Esophagus muscularis mucosa (tissue), 4 donors: ENCODE measurements around the gene BPIFB6. TPM values are rescaled to one million over a fixed set of nuclear protein-coding genes. Genes with fewer than 3 reads are reported as not detected.
"Not testable (repeated sequence)": the region's sequence is repeated elsewhere in the genome, so short reads cannot be mapped to it uniquely, and the experiment has no call there.

Source experiments
- DNase-seq: peaks from one replicate; pipeline ENCODE4 v3.0.0-alpha.2; 2017; ENCODE audit errors: extremely low spot score
- H3K27ac ChIP-seq, 4 donors: fragments of 200-600 bp; sonication (generic); replicated peaks in 1 of 4; 1 replicate in 3 of 4; 2 replicates in 1 of 4; pipeline ENCODE4 v1.5.1; 2016 to 2019; ENCODE audit warnings: mild to moderate bottlenecking in 1 of 4
- H3K27me3 ChIP-seq, 4 donors: fragments of 200-600 bp; sonication (generic); one replicate each; pipeline versions ENCODE4 v1.5.1 to v1.6.0; 2016 to 2019
- H3K36me3 ChIP-seq, 4 donors: fragments of 200-600 bp; sonication (generic); one replicate each; pipeline ENCODE4 v1.5.1; 2016 to 2019
- H3K4me1 ChIP-seq, 4 donors: fragments of 200-600 bp; sonication (generic); one replicate each; pipeline ENCODE4 v1.5.1; 2016 to 2019
- H3K4me3 ChIP-seq, 4 donors: fragments of 200-600 bp; sonication (generic); 1 replicate in 2 of 4; 2 replicates in 2 of 4; pipeline ENCODE4 v1.5.1; 2016 to 2019; ENCODE audit warnings: mild to moderate bottlenecking in 4 of 4, moderate library complexity in 1 of 4
- H3K9me3 ChIP-seq, 4 donors: fragments of 200-600 bp; sonication (generic); 1 replicate in 3 of 4; 2 replicates in 1 of 4; pipeline ENCODE4 v1.5.1; 2016 to 2019
- EP300 ChIP-seq: sonication (generic); formaldehyde crosslinking; IDR thresholded peaks from one replicate; pipeline ENCODE4 v1.6.1; 2017; ENCODE audit warnings: antibody characterized with exemption
- POLR2A ChIP-seq: fragments of 450-650 bp; IDR thresholded peaks from one replicate; pipeline ENCODE4 v1.6.1; 2017; ENCODE audit warnings: antibody characterized with exemption, moderate library complexity, mild to moderate bottlenecking, low read depth
- POLR2AphosphoS5 ChIP-seq, 2 donors: sonication (generic); formaldehyde crosslinking; IDR thresholded peaks; one replicate each; pipeline ENCODE4 v1.6.1; 2017; ENCODE audit warnings: antibody characterized with exemption in 2 of 2
- WGBS: methylation state at CpG from one replicate; pipeline ENCODE4 v1.1.5; 2018; 5-methylcytosine and 5-hydroxymethylcytosine counted together
- intact Hi-C: fragments of 100-400 bp; cut with DNase I; formaldehyde crosslinking; loops from one replicate; pipeline ENCODE4 v1.15.1; 2023
- total RNA-seq, 4 donors: library from RNA; depleted of rRNA; stranded (reverse); fragments of >200 nt; gene quantifications; one replicate each; pipeline versions ENCODE4 v1.1.0 to v1.2.1, GENCODE V29; 2016
- TF ChIP-seq, protein P1 (sequence below), 3 experiments: fragments of 200-600 bp in 2 of 3; fragments of 450-650 bp in 1 of 3; sonication (generic) in 2 of 3; IDR thresholded peaks; one replicate each; pipeline ENCODE4 v1.5.1; 2017 to 2019; ENCODE audit warnings: antibody characterized with exemption in 3 of 3, mild to moderate bottlenecking in 2 of 3, moderate library complexity in 1 of 3

The BPIFB6 gene
- total RNA-seq, 4 donors from 2014 or later = not detected

GRCh38 chr20:33042983-33043730, 11.7 kb downstream of the BPIFB6 start:
- Histone ChIP-seq H3K27ac (no peak overlapping the region), H3K4me3 (no peak overlapping the region), H3K27me3 (peaks cover 0 to 4% (median 0%) of the 10 kb centered on the region in 4 donors), H3K36me3 (no peaks in the 10 kb centered on the region), H3K9me3 (peaks cover 0 to 15% (median 9%) of the 10 kb centered on the region in 4 donors), H3K4me1 (no peaks in the 10 kb centered on the region)
- WGBS = 76% methylated on average over 2 of the region's 2 CpGs
- intact Hi-C loops = no loop called here
- TF ChIP-seq POLR2AphosphoS5 (IDR thresholded peaks at IDR 0.05) (no peak), POLR2A (no peak), EP300 (no peak)
- TF ChIP-seq, protein P1, sequence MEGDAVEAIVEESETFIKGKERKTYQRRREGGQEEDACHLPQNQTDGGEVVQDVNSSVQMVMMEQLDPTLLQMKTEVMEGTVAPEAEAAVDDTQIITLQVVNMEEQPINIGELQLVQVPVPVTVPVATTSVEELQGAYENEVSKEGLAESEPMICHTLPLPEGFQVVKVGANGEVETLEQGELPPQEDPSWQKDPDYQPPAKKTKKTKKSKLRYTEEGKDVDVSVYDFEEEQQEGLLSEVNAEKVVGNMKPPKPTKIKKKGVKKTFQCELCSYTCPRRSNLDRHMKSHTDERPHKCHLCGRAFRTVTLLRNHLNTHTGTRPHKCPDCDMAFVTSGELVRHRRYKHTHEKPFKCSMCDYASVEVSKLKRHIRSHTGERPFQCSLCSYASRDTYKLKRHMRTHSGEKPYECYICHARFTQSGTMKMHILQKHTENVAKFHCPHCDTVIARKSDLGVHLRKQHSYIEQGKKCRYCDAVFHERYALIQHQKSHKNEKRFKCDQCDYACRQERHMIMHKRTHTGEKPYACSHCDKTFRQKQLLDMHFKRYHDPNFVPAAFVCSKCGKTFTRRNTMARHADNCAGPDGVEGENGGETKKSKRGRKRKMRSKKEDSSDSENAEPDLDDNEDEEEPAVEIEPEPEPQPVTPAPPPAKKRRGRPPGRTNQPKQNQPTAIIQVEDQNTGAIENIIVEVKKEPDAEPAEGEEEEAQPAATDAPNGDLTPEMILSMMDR (IDR thresholded peaks at IDR 0.05) = no peak
- no peak for DNase-seq

DNA sequence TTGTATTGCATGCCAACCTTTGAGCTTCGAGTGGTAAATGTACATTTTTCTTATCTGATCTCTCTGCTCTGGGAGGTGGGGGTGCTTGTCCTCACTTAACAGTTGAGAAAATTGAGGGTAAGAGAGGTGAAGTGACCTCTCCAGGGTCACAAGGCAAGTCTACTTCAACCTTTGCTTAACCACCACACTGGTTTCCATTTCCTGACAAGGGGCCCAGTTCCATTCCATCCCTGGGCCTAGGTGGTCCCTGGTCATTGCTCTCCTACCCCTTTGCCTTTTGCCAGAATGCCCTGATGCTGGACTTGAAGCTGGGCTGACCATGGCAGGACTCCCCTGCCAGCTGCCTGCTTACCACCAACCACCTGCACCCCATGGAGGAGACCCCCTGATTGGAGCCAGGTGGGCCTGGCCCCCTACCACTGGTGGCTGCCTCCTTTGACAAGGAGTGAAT, 12.3 kb downstream of the BPIFB6 start:
- 60% methylated on average over 1 of the region's 1 CpG for WGBS
- intact Hi-C loops = no loop called here
- Histone ChIP-seq H3K4me3 (no peak overlapping the region), H3K36me3 (no peaks in the 10 kb centered on the region), H3K4me1 (no peaks in the 10 kb centered on the region), H3K27me3 (peaks cover 0 to 4% (median 0%) of the 10 kb centered on the region in 4 donors), H3K27ac (no peak overlapping the region), H3K9me3 (peaks cover 0 to 15% (median 9%) of the 10 kb centered on the region in 4 donors)
- DNase-seq = no peak
- TF ChIP-seq POLR2AphosphoS5 (IDR thresholded peaks at IDR 0.05) = no peak
- TF ChIP-seq, protein P1 (IDR thresholded peaks at IDR 0.05) = no peak
- no peak for TF ChIP-seq POLR2A
- no peak for TF ChIP-seq EP300

DNA sequence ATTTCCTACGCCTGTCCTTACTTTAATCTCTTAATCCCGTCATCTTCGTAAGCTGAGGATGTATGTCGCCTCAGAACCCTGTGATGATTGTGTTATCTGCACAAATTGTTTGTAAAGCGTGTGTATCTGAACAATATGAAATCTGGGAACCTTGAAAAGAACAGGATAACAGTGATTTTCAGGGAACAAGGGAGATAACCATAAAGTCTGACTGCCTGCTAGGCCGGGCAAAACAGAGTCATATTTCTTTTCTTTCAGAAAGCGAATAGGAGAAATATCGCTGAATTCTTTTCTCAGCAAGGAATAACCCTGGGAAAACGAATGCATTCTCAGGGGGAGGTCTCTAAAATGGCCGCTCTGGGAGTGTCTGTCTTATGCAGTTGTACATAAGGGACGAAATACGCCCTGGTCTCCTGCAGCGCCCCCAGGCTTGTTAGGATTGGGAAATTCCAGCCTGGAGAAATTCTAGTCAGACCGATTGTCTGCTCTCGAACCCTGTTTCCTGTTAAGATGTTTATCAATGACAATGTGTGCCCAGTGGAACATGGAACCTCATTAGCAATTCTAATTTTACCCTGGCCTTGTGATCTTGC, 13.8 kb downstream of the BPIFB6 start:
- H3K9me3 ChIP-seq = peaks cover 0 to 15% (median 9%) of the 10 kb centered on the region in 4 donors
- intact Hi-C loops, H3K4me3 ChIP-seq, H3K27me3 ChIP-seq, H3K36me3 ChIP-seq, DNase-seq, H3K4me1 ChIP-seq, H3K27ac ChIP-seq: not testable (repeated sequence)
- WGBS = 89% methylated on average over 15 of the region's 15 CpGs

- Histone ChIP-seq H3K4me3 (no peak overlapping the region), H3K9me3 (peaks cover 0 to 15% (median 9%) of the 10 kb centered on the region in 4 donors), H3K36me3 (no peaks in the 10 kb centered on the region), H3K4me1 (no peaks in the 10 kb centered on the region), H3K27me3 (no peaks in the 10 kb centered on the region), H3K27ac (no peak overlapping the region)
- TF ChIP-seq, protein P1 (IDR thresholded peaks at IDR 0.05) = no peak
- TF ChIP-seq POLR2AphosphoS5 (IDR thresholded peaks at IDR 0.05) = no peak
- TF ChIP-seq POLR2A = no peak
- no peak for TF ChIP-seq EP300
- 73% methylated on average over 3 of the region's 3 CpGs for WGBS
- intact Hi-C loops = no loop called here
- no peak for DNase-seq
These were observed 15.0 kb downstream of the BPIFB6 start for GRCh38 chr20:33046412-33046811.

DNA sequence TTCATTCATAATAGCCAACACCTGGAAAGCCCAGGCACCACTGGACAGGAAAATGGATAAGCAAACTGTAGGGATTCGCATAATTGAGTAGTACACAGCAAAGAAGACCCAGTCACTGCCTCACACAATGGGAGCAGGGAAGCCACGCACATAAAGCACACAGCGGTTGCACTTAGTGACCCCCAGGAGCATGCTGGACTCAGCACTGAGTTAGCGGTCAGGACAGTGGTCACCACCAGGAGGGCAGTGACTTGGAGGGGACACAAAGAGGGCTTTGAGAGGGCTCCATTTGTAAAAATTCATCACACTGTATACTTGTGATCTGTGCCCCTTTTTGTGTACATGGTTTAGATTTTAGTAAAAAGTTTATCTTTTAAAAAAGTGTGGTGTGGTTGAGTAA, 19.9 kb downstream of the BPIFB6 start:
- Histone ChIP-seq H3K4me1 (no peaks in the 10 kb centered on the region), H3K36me3 (no peaks in the 10 kb centered on the region), H3K27ac (no peak overlapping the region), H3K9me3 (peaks cover 0 to 1% (median 0%) of the 10 kb centered on the region in 4 donors), H3K4me3 (no peak overlapping the region), H3K27me3 (peaks cover 0 to 13% (median 0%) of the 10 kb centered on the region in 4 donors)
- intact Hi-C loops = no loop called here
- DNase-seq = no peak
- no peak for TF ChIP-seq POLR2AphosphoS5 (IDR thresholded peaks at IDR 0.05)
- TF ChIP-seq POLR2A = no peak
- TF ChIP-seq EP300 = no peak
- TF ChIP-seq, protein P1 (IDR thresholded peaks at IDR 0.05) = no peak
- 75% methylated on average over 4 of the region's 4 CpGs for WGBS
